ENCODE data around the gene KRT79. TPM values are rescaled to one million over a fixed set of nuclear protein-coding genes. Genes with fewer than 3 reads are reported as not detected.

The KRT79 gene
- total RNA-seq, 1 donor from 2014 or later, result 0.21 TPM

GRCh38 chr12:52791271-52792184 lies 42.6 kb downstream of the KRT79 start:
- no peak for DNase-seq

GRCh38 chr12:52790427-52791270 lies 43.5 kb downstream of the KRT79 start:
- peak; percentile 51 for DNase-seq

- no peak for DNase-seq
Observed at GRCh38 chr12:52789637-52790426, 44.3 kb downstream of the KRT79 start.

- no peak for DNase-seq
Observed at GRCh38 chr12:52788876-52789636, 45.1 kb downstream of the KRT79 start.

GRCh38 chr12:52788192-52788875 lies 45.8 kb downstream of the KRT79 start:
- DNase-seq, result no peak

GRCh38 chr12:52787324-52788191 lies 46.6 kb downstream of the KRT79 start:
- DNase-seq, result peak; percentile 64

- no peak for DNase-seq
Observed at GRCh38 chr12:52784909-52785308, 49.2 kb downstream of the KRT79 start.

- no peak for DNase-seq
Observed at GRCh38 chr12:52783563-52784316, 50.4 kb downstream of the KRT79 start.

- DNase-seq, result no peak
Observed at GRCh38 chr12:52782502-52782901, 51.6 kb downstream of the KRT79 start.

GRCh38 chr12:52781399-52782082 lies 52.6 kb downstream of the KRT79 start:
- DNase-seq, result no peak

GRCh38 chr12:52779914-52780313 lies 54.2 kb downstream of the KRT79 start:
- no peak for DNase-seq

GRCh38 chr12:52778833-52779232 lies 55.3 kb downstream of the KRT79 start:
- DNase-seq, result no peak

- DNase-seq, result no peak
Observed at GRCh38 chr12:52777566-52777965, 56.5 kb downstream of the KRT79 start.

- no peak for DNase-seq
Observed at GRCh38 chr12:52776913-52777395, 57.2 kb downstream of the KRT79 start, which contains the start of gene KRT76. TSS of gene KRT76 (minus strand) at chr12:52777345. CDS start at chr12:52777291, 54 bp downstream.

- DNase-seq, result no peak
Observed at GRCh38 chr12:52776435-52776834, 57.7 kb downstream of the KRT79 start.

GRCh38 chr12:52774629-52775250 lies 59.4 kb downstream of the KRT79 start:
- DNase-seq, result no peak

GRCh38 chr12:52772772-52773171 lies 61.3 kb downstream of the KRT79 start:
- no peak for DNase-seq

GRCh38 chr12:52772188-52772587 lies 61.9 kb downstream of the KRT79 start:
- no peak for DNase-seq

Data from tongue (tissue), 2 donors.